Muscle of arm (tissue), 12 donors: ENCODE data around the gene SMC5. TPM values are rescaled to one million over a fixed set of nuclear protein-coding genes. Genes with fewer than 3 reads are reported as not detected.
"Not testable (repeated sequence)": the region's sequence is repeated elsewhere in the genome, so short reads cannot be mapped to it uniquely, and the experiment has no call there.

Source experiments
- DNase-seq: peaks from one replicate; pipeline ENCODE4 v3.0.0-alpha.2; 2013
- polyA plus RNA-seq, 12 donors: library from polyadenylated mRNA; unstranded; fragments of 120-200 nt; gene quantifications; one replicate each; pipeline ENCODE4 v1.2.1, GENCODE V29; 2013; ENCODE audit not compliant: insufficient read length in 12 of 12

The SMC5 gene
- polyA plus RNA-seq, 12 donors, result 25.5 to 85.7 (median 41.1) TPM; not detected in 1

DNA sequence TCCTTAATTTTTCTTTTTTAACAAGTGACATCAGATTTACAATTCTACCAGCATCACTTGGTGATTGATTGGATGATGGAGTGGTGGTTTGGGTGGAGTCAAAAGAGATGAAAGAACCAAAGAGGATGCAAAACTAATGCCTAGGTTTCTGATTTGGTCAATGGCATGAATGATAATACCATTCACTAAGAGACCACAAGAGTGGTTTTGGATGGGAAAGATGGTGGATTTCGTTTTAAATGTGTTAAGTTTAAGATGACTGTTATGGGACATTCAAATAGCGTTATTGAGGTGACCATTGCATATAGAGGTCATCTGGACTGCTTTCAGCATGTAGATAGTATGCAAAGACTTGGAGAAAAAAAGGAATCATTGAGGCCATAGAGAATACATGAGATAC, 3.6 kb downstream of the SMC5 start:
- no peak for DNase-seq

DNA sequence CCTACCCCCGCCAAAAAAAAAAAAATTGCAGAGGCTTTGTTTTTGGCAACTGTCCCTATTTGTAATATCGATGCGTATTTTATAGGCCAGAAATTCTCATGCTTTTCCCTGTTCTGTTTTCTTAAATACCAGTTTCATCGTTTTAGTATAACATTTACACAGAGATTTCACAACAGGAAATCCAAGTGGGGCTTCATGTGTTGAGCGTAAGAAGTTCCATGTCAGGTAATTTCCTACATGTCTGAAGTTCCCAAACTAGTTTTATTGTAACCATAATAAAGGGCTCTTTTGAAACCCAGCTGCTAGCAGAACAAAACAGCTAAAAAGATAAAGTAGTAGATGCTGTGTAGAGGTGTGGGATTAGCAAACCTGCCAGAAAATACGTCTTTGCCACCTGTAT, 4.2 kb downstream of the SMC5 start:
- DNase-seq, result no peak

DNA sequence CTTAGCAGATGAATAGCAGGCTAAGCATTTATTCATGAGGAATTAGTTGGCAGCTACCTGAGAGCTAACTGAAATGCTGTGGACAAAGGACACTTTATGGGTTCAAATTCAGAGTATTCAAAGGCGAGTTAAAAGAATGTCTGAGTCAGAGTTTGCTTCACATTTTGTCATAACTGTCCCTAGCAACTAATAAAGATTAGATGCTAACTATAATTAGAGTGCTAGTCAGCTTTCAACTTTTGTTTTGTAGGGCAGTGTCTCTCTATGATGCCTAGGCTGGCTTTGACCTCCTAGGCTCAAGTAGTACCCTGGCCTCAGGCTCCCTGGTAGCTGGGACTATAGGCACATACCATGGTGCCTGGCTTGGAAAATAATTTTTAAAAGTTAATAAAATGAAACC, 4.6 kb downstream of the SMC5 start:
- no peak for DNase-seq

DNA sequence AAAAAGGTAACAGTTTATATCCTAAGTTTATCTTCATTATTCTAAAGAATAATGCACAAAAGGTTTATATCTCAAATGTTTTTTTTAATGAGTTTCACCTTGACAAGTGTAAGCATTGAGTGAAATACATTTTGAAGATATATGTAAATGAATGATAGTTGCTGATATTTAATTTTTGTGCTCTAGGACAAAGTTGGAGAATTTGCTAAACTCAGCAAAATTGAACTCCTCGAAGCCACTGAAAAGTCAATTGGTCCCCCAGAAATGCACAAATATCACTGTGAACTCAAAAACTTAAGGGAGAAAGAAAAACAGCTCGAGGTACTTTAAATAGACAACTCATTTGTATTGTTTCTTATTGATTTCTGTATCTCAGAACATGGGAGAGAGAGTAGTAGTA, 19.5 kb downstream of the SMC5 start:
- DNase-seq, result no peak

DNA sequence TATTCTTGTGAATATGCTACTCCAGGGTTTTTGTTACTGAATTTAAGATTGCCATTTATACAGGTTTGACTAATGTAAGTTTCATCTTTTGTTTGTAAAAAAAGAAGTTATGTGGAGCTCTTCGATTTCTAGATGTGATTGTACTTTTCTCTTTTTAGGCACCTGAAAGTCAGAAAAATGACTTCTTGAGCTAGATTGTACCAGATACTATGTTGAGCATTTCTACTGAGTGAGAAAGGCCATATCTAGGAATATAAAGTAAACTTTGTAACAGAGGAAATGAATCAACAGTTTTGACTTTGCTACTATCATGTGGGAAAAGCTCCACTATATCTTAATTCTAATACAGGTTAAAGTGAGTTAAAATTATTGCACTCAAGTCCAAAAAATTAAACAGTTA, 25.1 kb downstream of the SMC5 start:
- DNase-seq, result no peak

DNA sequence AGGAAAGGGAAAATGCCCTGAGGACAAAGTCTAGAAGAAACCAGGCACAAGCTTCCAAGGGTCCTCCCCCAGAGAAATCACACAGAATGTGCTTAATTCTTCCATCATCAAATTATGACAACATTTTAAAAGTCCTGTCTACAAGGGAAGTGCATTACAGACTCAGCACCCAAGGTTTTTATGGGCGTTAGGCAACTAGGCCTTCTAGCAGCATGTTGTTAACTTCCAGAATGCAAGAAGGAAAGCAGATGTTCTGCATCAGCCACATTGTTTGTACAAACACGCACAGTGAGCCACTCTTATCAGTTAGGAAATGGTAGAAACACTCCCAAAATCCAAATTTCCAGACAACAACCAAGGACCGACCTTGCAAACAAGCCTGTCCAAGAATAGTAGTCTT, 26.5 kb downstream of the SMC5 start:
- no peak for DNase-seq

DNA sequence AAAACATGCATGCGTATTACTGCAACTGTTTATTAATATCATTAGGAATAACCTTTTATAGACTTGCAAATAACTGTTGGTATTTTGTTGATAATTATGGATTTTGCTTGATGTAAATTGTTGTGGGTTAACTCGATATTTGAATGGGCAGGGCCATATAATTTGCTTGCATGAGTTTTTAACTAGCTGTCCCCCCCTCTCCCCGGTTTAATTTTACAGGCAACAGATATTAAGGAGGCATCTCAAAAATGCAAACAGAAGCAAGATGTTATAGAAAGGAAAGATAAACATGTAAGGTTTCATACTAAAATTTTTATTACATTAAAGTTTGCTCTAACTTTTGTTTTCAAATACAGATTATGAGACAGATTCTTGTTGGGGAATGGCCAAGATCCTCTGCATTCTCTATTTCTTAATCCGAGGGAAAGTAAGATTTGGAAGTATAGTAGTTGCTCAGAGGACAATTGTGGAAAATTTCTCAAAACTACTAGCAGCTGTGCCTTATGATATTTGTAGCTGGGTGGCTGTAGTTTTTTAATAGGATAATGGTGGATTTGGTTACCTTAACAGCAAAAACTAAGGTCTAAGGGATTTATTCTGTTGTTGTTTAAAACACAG, 27.3 kb downstream of the SMC5 start:
- DNase-seq, result no peak

DNA sequence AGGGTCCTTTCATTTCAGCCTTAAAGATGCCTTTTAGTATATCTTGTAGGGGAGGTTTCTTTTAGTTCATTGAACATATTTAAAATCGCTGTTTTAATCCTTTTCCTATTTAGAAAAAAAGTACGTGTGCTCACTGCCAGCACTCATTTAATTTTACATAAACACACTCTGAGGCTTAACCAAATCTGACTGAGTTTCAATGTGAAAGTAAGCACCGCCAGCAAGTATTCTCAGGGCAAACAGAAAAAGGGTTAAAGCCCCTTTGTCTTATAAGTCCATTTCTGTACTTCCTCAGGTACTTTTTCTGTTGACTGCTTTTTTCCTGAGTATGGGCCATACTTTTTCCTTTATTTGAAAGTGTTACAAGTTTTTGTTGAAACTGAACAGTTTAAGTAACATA, 31.8 kb downstream of the SMC5 start:
- DNase-seq, result no peak

DNA sequence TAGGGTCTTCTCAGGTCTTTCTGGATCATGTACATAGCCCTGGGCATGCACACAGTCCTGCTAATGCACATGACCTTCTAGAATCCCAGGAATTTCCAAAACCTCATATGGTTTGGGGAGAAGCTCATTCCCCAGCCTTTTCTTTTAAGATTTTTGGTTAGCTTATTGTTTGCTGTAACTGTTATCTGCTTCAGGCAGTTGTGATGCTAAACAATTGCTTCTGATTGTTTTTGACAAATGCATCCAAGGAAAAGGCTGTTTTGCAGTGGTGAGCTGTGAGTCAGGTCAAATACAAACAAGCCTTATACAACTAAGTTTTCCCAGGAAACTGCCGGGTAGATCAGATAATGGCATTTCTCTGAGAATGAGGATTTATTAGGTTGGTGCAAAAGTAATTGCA, 32.7 kb downstream of the SMC5 start:
- DNase-seq, result no peak

DNA sequence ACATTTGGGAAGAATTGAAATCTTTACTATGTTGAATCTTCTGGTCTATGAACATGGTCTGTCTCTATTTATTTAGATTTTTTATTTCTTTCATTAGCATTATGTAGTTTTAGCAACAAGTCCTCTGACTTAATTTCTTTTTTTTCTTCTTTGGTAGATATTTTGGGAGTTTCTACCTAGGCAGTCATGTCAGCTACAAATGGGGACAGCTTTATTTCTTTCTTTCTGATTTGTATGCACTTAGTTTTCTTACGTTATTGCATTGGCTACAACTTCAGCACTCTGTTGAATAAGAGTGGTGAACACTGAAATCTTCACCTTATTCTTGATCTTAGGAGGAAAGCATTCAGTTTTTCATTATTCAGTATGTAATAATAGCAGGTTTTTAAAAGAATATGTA, 33.5 kb downstream of the SMC5 start:
- no peak for DNase-seq

DNA sequence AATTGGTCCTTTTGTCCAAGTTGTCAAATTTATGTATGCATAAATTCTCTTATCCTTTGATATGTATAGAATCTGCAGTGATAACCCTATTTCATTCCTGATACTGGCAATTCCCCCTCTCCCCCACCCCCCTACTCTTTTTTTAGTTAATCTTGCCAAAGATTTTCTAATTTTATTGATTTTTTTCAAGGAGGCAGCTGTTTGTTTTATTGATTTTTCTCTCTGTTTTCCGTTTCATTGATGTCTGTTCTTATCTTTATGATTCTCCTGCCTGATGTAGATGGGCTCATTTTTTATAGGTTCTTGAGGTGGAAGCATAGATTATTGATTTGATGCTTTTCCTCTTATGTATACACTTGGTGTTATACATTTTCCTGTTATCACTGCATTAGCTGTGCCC, 34.4 kb downstream of the SMC5 start:
- DNase-seq, result no peak

DNA sequence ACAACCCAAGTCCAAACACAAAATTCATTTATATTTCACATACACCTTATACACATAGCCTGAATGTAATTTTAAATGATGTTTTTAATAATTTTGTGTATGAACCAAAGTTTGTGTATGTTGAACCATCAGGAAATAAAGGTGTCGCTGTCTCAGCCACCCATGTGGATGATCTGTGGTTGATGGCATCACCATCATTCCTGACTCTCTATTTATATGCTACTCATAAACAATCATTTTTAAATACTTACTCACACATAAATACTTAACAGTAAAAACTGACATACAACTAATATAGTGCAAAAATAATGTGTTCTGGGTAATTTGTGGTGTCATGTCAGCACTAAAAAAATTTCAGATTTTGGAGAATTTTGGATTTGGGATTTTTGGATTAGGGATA, 38.4 kb downstream of the SMC5 start:
- no peak for DNase-seq

DNA sequence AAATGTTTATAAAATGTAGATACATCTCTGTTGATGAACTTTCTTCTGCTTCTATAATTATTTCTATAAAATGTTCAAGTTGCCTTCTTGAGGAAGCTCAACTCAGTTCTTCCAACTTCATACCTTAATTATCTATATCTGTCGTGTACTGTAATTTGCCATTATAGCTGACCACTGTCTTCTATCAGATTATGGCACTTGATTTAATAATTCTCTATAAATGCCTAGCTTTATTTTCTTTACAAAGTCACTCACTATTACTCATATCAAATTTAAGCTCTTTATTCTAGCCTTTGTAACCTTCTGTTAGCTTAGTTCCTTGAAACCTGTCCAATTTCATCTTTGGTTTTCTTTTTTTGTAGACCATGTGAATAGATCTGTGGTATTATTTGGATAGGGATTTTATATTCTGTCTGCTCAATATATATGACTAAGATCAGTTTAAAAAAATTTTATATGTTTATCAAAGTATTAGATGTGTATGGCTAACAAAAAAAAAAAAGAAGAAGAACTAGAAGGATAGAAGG, 39.5 kb downstream of the SMC5 start:
- DNase-seq, result no peak

DNA sequence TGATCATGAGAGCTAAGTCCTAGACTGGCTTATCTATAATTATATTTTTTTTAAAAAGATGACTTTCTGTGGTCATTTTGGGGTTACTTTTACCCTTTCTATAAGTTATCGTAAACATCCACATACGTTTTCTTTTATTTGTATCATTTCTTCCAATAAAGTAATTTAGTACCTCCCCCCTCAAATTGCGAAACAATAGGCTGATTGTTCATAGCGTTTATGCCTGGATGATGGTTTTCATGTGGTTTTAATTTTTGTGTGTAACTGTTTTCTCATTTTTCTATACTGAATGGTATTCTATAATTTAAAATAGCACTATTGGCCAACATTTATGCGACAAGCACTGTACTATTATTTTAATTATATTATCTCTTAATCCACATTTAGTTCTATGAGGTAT, 44.5 kb downstream of the SMC5 start:
- DNase-seq, result no peak

DNA sequence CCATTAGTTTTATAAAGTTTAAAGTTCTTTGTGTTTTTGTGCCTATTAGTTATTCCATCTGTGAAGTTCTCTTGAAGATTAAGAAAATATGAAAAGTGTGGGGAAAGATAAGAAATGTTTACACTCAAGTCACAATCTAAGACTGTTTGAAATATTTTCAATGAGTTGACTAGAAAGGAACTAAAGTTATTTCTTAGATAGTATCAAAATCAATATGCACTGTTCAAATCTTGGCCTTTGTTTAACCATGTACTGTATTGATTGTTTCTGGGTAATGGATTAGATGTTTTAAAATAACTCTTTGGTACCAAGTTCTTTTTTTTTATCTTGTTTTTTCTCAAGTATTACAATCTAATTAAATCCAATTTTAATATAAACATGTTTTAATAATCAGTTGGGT, 46.0 kb downstream of the SMC5 start:
- DNase-seq, result no peak

DNA sequence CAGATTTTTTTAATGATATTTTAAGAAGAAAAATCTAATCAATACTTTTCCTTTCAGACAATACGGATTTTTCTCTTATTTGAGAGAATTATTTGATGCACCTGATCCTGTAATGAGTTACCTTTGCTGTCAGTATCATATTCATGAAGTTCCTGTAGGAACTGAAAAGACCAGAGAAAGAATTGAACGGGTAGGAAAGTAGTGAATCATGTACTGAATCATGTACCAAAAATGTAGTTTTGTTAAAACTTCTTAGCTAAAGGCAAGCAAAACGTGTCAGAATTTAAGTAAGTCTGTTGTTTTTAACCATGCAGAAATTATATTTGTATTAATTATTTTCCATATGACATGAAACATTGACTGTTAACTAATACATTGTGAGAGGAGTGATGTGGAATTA, 56.6 kb downstream of the SMC5 start:
- no peak for DNase-seq

DNA sequence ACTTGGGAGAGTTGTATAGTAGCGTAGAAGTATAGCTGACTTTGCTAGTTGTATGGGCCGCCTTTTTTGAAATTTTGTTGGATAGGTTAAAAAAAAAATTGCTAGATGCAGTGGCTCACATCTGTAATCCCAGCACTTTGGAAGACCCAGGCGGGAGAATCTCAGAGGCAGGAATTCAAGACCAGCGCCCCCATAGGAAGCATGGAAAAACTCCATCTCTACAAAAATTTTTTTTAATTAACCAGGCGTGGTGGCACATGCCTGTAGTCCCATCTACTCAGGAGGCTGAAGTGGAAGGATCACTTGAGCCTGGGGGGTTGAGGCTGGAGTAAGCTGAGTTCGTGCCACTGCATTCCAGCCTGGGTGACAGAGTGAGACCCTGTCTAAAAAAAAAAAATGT, 59.2 kb downstream of the SMC5 start:
- DNase-seq, result no peak

DNA sequence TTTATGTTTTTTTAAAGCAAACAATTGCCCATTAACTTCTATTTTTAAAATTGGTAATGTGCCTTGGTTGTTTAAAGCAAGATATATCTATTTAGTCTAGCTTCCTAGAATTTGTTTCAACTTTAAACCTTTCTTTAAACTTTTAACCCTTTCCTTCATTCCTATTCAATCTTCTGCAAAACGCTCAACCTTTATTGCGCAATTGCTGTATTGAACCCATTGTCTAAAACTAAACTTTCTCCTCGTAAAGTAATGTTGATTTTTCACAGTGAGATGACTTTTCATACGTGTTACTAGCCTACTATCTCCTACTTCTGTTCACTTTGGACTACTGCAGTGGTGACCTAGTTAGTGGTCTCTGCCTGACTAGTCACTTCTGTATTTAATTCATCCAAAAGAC, 63.3 kb downstream of the SMC5 start:
- no peak for DNase-seq

DNA sequence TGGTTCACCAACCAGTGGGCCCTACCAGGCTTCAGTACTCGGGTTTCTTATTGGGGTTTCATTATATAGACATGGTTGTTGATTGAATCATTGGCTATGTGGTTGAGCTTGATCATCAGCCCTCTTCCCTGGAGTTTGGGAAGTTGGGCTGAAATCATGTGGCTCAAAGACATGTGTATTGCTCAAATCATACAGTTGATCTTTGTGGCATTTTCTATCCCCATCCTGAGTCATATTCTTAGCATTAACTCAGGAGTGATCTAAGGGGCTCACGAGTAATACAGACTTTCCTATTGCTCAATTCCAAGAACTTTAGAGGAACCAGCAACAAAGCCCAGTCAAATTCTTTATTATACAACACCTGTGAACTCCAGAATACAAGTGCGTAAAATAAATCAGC, 66.2 kb downstream of the SMC5 start:
- DNase-seq, result no peak

DNA sequence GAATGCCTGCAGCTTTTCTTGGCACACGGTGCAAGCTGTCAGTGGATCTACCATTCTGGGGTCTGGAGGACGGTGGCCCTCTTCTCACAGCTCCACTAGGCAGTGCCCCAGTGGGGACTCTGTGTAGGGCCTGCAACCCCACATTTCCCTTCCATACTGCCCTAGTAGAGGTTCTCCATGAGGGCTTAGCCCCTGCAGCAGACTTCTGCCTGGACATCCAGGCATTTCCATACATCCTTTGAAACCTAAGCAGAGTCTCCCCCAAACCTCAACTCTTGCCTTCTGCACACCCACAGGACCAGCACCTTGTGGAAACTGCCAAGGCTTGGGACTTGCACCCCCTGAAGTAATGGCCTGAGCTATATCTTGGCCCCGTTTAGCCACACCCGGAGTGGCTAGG, 69.8 kb downstream of the SMC5 start:
- DNase-seq, result not testable (repeated sequence)

DNA sequence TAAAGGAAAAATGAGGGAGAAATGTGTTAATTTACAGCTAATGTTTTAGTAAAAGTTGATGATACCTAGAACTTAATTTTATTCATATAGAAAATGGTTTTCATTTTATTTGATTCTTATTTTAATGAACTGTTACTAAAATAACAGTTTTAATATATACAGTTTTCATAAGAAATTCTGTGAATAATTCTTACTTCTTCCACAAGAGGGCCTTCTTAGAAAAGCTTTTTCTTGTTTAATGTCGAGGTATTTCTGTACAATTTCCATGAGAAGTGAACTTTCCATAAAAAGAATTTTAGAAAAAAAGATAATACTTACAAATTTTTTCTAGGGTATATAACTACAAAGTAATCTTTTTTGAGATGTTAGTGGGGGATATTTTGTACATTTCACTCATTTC, 81.8 kb downstream of the SMC5 start:
- peak; percentile 9 for DNase-seq

DNA sequence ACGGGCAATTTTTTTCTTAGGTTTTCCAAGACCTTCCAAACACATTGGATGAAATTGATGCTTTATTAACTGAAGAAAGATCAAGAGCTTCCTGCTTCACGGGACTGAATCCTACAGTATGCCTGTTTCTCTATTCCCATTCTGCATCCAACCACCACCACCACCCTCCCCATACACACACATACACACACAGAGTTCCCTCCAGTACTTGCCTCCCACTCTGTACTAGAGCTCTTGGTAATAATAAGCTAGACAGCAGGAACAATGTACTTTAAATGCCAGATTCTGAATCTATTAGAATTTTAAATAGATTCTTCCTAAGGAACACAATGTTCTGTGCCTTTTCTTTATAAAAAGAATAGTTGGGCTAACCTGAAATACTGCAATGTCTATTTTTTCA, 88.3 kb downstream of the SMC5 start:
- DNase-seq, result no peak

DNA sequence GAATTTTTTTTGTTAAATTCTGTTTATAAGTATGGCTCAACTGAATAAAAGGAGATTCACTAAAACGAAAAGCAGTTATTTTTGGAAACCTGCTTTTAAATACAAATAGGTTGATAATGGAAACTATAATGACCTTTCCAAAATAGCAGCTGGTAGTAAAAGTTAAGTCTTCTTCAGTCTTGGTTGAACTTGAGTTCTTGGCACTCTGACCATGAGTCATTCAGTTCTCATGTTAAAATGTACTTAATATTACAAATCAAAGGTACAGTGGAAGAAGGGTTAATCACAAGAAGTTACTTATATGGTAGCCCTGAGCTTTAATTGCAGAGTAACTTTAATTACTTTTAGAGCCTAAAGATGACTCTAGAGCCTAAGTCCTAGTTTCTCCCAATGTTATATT, 93.6 kb downstream of the SMC5 start:
- no peak for DNase-seq

DNA sequence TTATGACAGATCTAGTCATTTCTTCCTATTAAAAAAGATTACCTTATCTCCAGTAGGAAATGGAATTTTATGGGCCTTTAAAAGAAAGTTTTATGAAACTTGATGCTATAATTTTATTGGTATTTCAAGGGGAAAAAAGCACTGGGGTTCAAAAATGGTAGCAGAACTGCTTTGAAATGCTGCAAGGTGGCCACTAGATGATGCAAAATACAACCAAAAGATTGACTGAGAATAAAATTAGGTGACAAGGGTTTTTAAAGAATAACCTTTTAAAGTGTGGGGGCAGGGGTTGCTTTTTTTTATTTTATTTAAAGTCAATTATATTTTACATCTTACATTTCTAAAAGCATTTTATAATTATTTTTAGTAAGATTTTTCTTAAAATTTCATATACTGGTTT, 94.0 kb downstream of the SMC5 start:
- DNase-seq, result no peak

DNA sequence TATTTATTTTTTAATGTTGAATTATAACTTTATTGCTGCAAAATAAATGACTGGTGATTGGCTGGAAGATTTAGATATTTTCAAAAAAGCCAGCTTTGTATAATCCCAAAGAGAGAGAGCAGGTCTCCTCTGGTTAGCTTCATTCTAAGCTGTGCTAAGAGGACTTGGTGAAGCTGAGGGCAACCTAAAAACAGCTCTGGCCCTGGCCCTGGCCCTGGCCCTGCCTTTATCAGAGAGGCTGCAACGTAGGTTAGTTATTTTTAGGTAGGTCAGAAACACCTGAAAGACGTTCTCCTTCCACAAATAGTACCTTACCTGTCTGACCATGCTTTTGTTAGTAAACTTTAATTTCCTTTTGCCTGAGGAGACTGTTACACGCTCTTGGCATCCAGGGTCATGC, 97.0 kb downstream of the SMC5 start:
- no peak for DNase-seq
